ENCODE measurements around the gene NUP54.
A peak's percentile ranks its signal among the peaks of the same experiment; 100 is the strongest.

NUP54 gene

GRCh38 chr4:76148142-76148865 lies at the start of gene NUP54:
Gene NUP54 (minus strand): TSS chr4:76148397. CDS start chr4:76148374, 23 bp downstream.
- peak; percentile 91 to 94 for DNase-seq (ENCODE audit: low read depth in 2 of 2)

GRCh38 chr4:76197031-76197743 lies 49.0 kb upstream of the NUP54 start:
- DNase-seq (ENCODE audit: low read depth in 2 of 2) = no peak

GRCh38 chr4:76196376-76196775 lies 48.2 kb upstream of the NUP54 start:
- no peak for DNase-seq (ENCODE audit: low read depth in 2 of 2)

- DNase-seq (ENCODE audit: low read depth in 2 of 2) = no peak
Measured at GRCh38 chr4:76195326-76195725, 47.1 kb upstream of the NUP54 start.

GRCh38 chr4:76194325-76194724 lies 46.1 kb upstream of the NUP54 start:
- no peak for DNase-seq (ENCODE audit: low read depth in 2 of 2)

GRCh38 chr4:76192236-76192635 lies 44.0 kb upstream of the NUP54 start:
- no peak for DNase-seq (ENCODE audit: low read depth in 2 of 2)

GRCh38 chr4:76188557-76188956 lies 40.4 kb upstream of the NUP54 start:
- no peak for DNase-seq (ENCODE audit: low read depth in 2 of 2)

GRCh38 chr4:76188149-76188548 lies 40.0 kb upstream of the NUP54 start:
- DNase-seq (ENCODE audit: low read depth in 2 of 2) = no peak

- DNase-seq (ENCODE audit: low read depth in 2 of 2) = no peak
Measured at GRCh38 chr4:76187152-76187551, 39.0 kb upstream of the NUP54 start.

- no peak for DNase-seq (ENCODE audit: low read depth in 2 of 2)
Measured at GRCh38 chr4:76182463-76182862, 34.3 kb upstream of the NUP54 start.

GRCh38 chr4:76179398-76180318 lies 31.5 kb upstream of the NUP54 start:
- peak; percentile 68 to 77 for DNase-seq (ENCODE audit: low read depth in 2 of 2)

- no peak for DNase-seq (ENCODE audit: low read depth in 2 of 2)
Measured at GRCh38 chr4:76178296-76178695, 30.1 kb upstream of the NUP54 start.

GRCh38 chr4:76177709-76178108 lies 29.5 kb upstream of the NUP54 start:
- no peak for DNase-seq (ENCODE audit: low read depth in 2 of 2)

GRCh38 chr4:76175336-76175735 lies 27.1 kb upstream of the NUP54 start:
- DNase-seq (ENCODE audit: low read depth in 2 of 2) = no peak

- DNase-seq (ENCODE audit: low read depth in 2 of 2) = no peak
Measured at GRCh38 chr4:76174216-76174615, 26.0 kb upstream of the NUP54 start.

GRCh38 chr4:76168688-76169087 lies 20.5 kb upstream of the NUP54 start:
- DNase-seq (ENCODE audit: low read depth in 2 of 2) = no peak

- no peak for DNase-seq (ENCODE audit: low read depth in 2 of 2)
Measured at GRCh38 chr4:76166480-76166879, 18.3 kb upstream of the NUP54 start.

- no peak for DNase-seq (ENCODE audit: low read depth in 2 of 2)
Measured at GRCh38 chr4:76160355-76160754, 12.2 kb upstream of the NUP54 start.

- no peak for DNase-seq (ENCODE audit: low read depth in 2 of 2)
Measured at GRCh38 chr4:76156635-76157034, 8.4 kb upstream of the NUP54 start.

- DNase-seq (ENCODE audit: low read depth in 2 of 2) = no peak
Measured at GRCh38 chr4:76155979-76156378, 7.8 kb upstream of the NUP54 start.

- DNase-seq (ENCODE audit: low read depth in 2 of 2) = no peak
Measured at GRCh38 chr4:76153356-76153755, 5.2 kb upstream of the NUP54 start.

GRCh38 chr4:76147454-76148141 lies 599 bp downstream of the NUP54 start:
- peak; percentile 31 to 46 for DNase-seq (ENCODE audit: low read depth in 2 of 2)
